Measurements from ENCODE around the gene CTTN. TPM values are rescaled to one million over a fixed set of nuclear protein-coding genes. Genes with fewer than 3 reads are reported as not detected.

CTTN gene
- total RNA-seq, 1 donor from 2014 or later = 33.4 TPM

DNA sequence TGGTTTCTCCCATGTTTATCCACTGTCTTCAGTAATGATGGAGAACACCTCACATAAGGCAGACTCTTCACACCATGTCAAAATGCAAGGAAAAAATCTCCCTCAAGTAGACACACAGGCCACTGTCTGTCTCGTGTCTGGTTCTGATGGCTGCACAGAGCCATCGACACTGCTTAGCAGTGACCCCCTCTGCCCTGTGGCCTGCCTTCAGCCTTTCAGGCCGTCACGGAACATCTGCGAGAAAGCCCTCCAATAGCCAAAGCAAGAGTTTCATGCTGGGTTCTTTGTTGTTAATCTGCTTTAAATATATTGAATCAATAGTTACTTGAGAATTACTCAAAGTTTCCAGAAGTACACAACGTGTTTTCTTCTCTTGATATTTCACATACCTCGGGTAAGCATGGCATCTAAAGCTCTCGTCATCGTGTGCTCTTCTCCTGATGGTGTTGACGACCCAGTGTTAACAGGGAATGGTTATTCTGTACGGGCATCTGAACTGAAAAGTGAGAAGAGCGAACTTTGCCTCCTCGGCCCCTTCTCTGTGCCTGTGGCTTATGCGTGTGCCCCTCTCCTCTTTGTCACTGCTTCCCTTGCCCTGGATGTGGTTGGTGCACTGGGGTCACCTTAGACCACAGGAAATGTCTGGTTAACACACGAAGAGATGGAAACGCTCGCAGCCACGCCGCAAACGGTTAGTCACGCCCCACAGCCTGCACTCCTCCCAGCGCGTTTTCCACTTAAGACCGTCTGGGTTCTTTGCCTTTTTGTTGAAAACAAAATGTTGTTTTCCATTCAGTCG lies 33.4 kb upstream of the CTTN start:
- H3K27me3 Mint-ChIP-seq (ENCODE audit: low read depth) = no peaks in the 10 kb centered on the region

DNA sequence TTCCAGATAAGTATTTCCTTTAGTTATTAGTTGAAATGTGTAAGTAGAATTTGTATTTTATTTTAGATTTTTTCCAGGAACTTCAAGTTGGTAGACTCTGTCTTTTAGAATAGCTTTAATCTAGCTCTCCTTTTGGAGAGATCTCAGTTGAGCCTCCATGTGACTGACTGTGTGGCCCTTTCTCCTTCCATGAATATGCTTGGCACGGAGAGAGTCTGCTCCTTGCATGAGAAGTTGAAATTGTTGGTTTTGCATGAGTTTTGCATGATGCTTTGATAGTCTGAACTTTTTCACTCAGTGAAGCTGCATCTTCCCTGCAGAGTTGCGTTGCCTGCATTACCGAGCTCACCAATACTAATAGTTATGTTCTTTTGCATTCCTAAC lies 32.8 kb upstream of the CTTN start:
- no peaks in the 10 kb centered on the region for H3K9me3 Mint-ChIP-seq
- H3K36me3 Mint-ChIP-seq (ENCODE audit: low read depth) = peaks cover 61% of the 10 kb centered on the region
- peaks cover 31% of the 10 kb centered on the region for H3K4me1 Mint-ChIP-seq (ENCODE audit: low read depth)
- H3K4me3 Mint-ChIP-seq (ENCODE audit: low read depth) = peak overlapping the region; percentile 70
- intact Hi-C loops (cut with micrococcal nuclease) = loop anchor here (1.0 to 10.0 kb wide), 2 partner anchors 33 to 91 kb away; partner anchors contain the start of genes CTTN and PPFIA1
- peak overlapping the region; percentile 94 for H3K27ac Mint-ChIP-seq
- no peaks in the 10 kb centered on the region for H3K27me3 Mint-ChIP-seq (ENCODE audit: low read depth)
- no peak for DNase-seq (ENCODE audit: low spot score)

More for the DNA sequence above, 33.4 kb upstream of the CTTN start:
- Mint-ChIP-seq H3K27ac (peak overlapping the region; percentile 94), H3K36me3 (ENCODE audit: low read depth) (peaks cover 60% of the 10 kb centered on the region), H3K4me3 (ENCODE audit: low read depth) (peak overlapping the region; percentile 70), H3K9me3 (no peaks in the 10 kb centered on the region), H3K4me1 (ENCODE audit: low read depth) (peaks cover 31% of the 10 kb centered on the region)
- DNase-seq (ENCODE audit: low spot score) = peak; percentile 68
- intact Hi-C loops (cut with micrococcal nuclease) = loop anchor here (1.0 to 10.0 kb wide), 2 partner anchors 33 to 90 kb away; partner anchors contain the start of genes CTTN and PPFIA1

DNA sequence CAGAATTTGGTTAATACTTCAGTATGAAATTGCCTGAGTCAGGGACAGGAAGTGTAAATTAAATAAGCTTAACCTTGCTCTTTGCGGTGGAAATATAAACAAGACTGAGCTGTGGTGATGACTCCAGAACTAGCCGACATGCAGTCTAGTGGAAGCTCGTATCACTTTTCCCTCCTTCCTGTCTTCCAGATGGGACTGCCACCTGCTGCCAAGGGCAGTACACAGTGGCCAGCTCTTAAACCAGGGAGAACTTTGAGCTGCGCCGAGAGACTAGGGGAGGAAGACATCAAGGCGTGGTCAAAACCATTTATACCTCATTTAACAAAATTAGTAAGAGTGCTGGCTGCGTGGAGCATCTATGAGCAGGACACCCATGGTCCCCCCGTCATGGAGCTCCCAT lies 31.3 kb upstream of the CTTN start:
- Mint-ChIP-seq H3K9me3 (peaks cover 5% of the 10 kb centered on the region), H3K27ac (no peak overlapping the region), H3K36me3 (ENCODE audit: low read depth) (peaks cover 52% of the 10 kb centered on the region), H3K4me1 (ENCODE audit: low read depth) (peaks cover 31% of the 10 kb centered on the region), H3K4me3 (ENCODE audit: low read depth) (no peak overlapping the region), H3K27me3 (ENCODE audit: low read depth) (no peaks in the 10 kb centered on the region)
- no peak for DNase-seq (ENCODE audit: low spot score)
- intact Hi-C loops (cut with micrococcal nuclease) = loop anchor here (10.0 kb wide), 1 partner anchor 92 kb away; the partner anchor contains the start of gene PPFIA1

DNA sequence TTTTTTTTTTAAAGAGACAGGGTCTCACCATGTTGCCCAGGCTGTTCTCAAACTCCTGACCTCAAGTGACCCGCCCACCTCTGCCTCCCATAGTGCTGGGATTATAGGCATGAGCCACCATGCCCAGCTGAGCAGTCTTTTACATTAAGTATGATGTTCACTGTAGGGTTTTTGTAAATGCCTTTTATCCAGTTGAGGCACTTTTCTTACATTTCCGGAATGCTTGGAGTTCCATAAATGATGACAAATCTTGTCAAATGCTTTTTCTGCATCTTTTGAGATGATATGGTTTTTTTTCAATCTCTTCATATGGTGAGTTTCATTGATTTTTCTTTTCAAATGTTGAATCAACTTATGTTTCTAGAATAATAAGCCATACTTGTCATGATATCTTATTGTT lies 29.4 kb upstream of the CTTN start:
- Mint-ChIP-seq H3K27me3 (ENCODE audit: low read depth) (no peaks in the 10 kb centered on the region), H3K36me3 (ENCODE audit: low read depth) (peaks cover 52% of the 10 kb centered on the region)
- intact Hi-C loops (cut with micrococcal nuclease) = loop anchor here (10.0 kb wide), 1 partner anchor 94 kb away; the partner anchor contains the start of gene PPFIA1

DNA sequence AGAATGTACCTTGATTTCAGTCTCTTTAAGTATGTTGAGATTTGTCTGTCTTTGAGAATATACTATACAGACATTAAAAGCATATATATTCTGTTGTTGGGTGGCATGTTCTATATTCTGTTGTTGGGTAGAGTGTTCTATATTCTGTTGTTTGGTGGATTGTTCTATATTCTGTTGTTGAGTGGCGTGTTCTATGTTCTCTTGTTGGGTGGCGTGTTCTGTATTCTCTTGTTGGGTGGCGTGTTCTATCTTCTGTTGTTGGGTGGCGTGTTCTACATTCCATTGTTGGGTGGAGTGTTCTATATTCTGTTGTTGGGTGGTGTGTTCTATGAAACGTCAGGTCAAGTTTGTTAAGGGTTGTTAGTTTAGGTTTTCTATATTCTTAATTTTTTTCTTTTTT lies 27.1 kb upstream of the CTTN start:
- H3K4me1 Mint-ChIP-seq (ENCODE audit: low read depth) = peaks cover 9% of the 10 kb centered on the region

More for the DNA sequence above, 29.4 kb upstream of the CTTN start:
- Mint-ChIP-seq H3K9me3 (peaks cover 5% of the 10 kb centered on the region), H3K4me3 (ENCODE audit: low read depth) (no peak overlapping the region), H3K4me1 (ENCODE audit: low read depth) (peaks cover 30% of the 10 kb centered on the region), H3K27ac (no peak overlapping the region)
- DNase-seq (ENCODE audit: low spot score) = no peak

DNA sequence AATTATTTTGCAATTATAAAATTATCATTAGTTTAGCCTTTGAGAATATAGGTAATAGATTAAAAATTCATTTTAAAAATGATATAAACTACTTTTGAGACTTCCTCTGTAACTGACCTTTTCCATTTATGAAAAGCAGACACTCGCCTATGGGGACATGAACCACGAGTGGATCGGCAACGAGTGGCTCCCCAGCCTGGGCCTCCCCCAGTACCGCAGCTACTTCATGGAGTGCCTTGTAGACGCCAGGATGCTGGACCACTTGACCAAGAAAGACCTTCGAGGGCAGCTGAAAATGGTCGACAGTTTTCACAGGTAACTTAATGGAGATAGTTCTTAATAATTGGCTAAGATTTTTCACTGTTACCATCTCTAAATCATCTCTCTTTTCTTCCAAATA lies 26.3 kb upstream of the CTTN start:
- Mint-ChIP-seq H3K4me1 (ENCODE audit: low read depth) (peaks cover 3% of the 10 kb centered on the region), H3K4me3 (ENCODE audit: low read depth) (no peak overlapping the region), H3K27me3 (ENCODE audit: low read depth) (no peaks in the 10 kb centered on the region), H3K9me3 (peaks cover 5% of the 10 kb centered on the region), H3K27ac (no peak overlapping the region), H3K36me3 (ENCODE audit: low read depth) (peaks cover 48% of the 10 kb centered on the region)
- DNase-seq (ENCODE audit: low spot score) = no peak
- intact Hi-C loops (cut with micrococcal nuclease) = no loop called here

More for the DNA sequence above, 27.1 kb upstream of the CTTN start:
- intact Hi-C loops (cut with micrococcal nuclease) = no loop called here
- Mint-ChIP-seq H3K36me3 (ENCODE audit: low read depth) (peaks cover 45% of the 10 kb centered on the region), H3K27me3 (ENCODE audit: low read depth) (no peaks in the 10 kb centered on the region), H3K4me3 (ENCODE audit: low read depth) (no peak overlapping the region), H3K9me3 (peaks cover 5% of the 10 kb centered on the region), H3K27ac (no peak overlapping the region)
- DNase-seq (ENCODE audit: low spot score) = no peak

DNA sequence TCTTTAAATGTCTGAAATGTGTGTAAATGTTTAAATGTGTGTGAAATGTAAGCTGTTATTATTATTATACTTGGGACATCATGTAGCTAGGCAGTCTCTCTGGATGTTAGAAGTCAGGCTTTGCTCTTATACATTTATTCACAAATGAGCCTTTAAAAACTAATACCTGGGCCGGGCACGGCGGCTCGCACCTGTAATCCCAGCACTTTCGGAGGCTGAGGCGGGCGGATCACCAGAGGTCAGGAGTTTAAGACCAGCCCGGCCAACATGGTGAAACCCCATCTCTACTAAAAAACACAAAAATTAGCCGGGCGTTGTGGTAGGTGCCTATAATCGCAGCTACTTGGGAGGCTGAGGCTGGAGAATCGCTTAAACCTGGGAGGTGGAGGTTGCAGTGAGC lies 21.7 kb upstream of the CTTN start:
- Mint-ChIP-seq H3K4me1 (ENCODE audit: low read depth) (no peaks in the 10 kb centered on the region), H3K36me3 (ENCODE audit: low read depth) (peaks cover 47% of the 10 kb centered on the region), H3K9me3 (no peaks in the 10 kb centered on the region), H3K27ac (no peak overlapping the region), H3K4me3 (ENCODE audit: low read depth) (no peak overlapping the region), H3K27me3 (ENCODE audit: low read depth) (no peaks in the 10 kb centered on the region)
- no peak for DNase-seq (ENCODE audit: low spot score)
- intact Hi-C loops (cut with micrococcal nuclease) = no loop called here

DNA sequence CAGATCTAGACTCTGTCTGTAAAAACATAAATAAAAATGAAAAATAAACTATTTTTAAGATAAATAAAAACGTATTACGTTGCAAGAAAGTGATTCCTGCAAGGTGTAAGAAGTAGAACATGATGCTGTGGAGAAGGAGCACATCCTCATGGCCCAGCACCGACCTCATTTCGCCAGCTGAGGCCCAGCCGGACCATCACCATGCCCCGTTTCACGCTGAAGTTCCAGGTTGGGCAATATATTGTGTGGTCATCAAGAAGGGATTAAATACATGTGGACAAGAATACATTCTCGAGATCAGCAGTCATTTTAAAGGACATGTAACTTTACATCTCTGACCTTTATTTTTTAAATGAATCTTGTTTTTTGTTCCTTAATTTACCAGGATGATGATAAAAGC lies 20.7 kb upstream of the CTTN start:
- no peak for DNase-seq (ENCODE audit: low spot score)
- no peaks in the 10 kb centered on the region for H3K27me3 Mint-ChIP-seq (ENCODE audit: low read depth)
- H3K36me3 Mint-ChIP-seq (ENCODE audit: low read depth) = peaks cover 45% of the 10 kb centered on the region
- H3K9me3 Mint-ChIP-seq = no peaks in the 10 kb centered on the region
- no peak overlapping the region for H3K27ac Mint-ChIP-seq
- no peaks in the 10 kb centered on the region for H3K4me1 Mint-ChIP-seq (ENCODE audit: low read depth)
- no peak overlapping the region for H3K4me3 Mint-ChIP-seq (ENCODE audit: low read depth)
- intact Hi-C loops (cut with micrococcal nuclease) = no loop called here

DNA sequence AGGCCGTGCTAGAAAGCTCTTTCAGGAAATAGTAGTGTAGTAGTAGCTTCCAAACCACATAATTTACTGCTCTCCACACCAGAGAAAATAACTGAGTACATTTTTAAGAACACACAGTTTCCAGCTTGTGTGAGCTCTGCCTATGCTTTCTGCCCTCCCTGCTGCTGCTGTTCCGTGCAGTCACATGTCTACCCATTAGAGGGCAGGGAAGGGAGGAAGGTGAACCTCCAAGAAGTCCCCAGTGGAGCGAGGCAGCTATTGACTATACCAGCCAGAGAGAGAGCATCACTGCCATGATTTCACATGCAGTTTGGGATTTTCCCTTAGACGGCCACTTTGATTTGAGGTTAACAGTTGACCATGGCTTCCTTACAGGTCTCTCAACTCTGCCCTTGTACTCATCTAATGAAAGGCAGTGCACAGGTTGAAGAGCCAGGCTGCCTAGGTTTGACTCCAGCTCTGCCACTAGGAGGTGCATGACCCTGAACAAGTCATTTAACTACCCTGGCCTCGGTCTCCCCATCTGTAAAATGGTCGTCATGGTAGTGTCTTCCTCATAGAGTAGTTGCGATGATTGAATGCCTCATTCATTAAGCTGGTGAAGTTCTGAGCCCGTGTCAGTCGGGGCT lies 19.7 kb upstream of the CTTN start:
- DNase-seq (ENCODE audit: low spot score) = no peak
- Mint-ChIP-seq H3K4me1 (ENCODE audit: low read depth) (no peaks in the 10 kb centered on the region), H3K4me3 (ENCODE audit: low read depth) (no peak overlapping the region), H3K9me3 (no peaks in the 10 kb centered on the region), H3K27ac (no peak overlapping the region), H3K36me3 (ENCODE audit: low read depth) (peaks cover 38% of the 10 kb centered on the region), H3K27me3 (ENCODE audit: low read depth) (no peaks in the 10 kb centered on the region)
- intact Hi-C loops (cut with micrococcal nuclease) = no loop called here

DNA sequence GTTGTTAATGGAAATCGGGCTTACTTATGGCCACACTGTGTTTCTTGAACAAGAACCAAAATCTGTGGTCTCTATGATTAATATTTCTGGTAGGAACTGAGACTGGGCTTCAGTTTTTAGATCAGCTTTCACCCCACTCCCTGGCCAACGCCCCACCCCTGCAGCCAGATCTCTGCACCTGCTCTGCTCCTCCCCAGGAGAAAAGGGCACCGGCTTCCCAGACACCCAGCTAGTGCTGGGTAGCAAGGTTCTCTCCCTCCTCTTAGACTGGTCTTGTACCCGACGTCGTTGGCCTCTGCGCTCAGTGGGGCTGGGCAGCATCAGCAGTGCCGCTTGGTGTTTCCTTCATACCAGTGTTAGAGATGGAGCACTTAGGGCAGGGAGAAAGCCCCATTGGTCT lies 17.0 kb upstream of the CTTN start:
- Mint-ChIP-seq H3K27ac (no peak overlapping the region), H3K36me3 (ENCODE audit: low read depth) (peaks cover 33% of the 10 kb centered on the region)
- DNase-seq (ENCODE audit: low spot score) = no peak

DNA sequence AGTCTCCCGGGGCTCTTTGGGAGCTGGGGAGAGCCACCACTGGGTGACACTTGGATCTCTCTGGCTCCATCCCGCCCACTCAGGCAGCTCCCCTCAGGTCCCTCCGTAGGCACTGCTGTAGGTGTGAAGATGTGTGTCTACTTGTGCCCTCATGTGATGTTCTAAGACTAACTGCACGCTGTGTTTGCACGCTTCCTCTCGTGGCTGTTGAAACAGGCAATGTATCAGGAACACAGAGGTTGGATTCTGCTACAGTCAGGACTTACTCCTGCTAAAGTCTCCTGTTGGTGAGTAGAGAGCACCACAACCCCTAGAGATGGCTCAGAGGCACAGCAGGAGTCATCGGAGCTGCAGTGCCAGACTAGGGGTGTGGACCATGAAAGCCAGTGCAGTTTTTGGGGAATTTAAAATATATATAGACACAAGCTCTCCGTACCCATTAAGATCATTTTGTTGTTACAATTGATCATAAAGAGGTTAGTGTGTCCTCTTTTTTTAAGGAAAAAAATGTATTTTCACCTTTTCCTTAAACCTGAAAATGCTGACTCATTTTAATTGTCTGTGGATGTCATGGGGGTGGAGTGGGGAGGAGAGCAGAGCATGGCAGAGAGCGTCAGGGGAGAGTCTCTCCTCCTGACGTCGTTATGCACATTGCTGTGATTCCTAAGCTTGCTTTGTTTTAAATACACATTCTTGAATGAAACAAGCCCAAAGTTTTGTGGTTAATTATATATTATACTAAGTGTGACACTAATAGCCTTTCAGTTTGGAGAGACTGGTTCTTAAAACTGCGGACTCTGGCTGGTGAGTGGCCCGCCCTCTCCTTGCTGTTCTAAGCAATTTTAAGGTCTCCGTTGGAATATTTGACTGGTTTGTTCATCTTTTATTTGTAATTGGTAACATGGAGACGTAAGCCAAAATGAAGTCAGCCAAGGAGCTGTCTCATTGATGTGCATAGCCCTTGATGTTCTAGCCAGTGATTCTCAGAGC lies 16.2 kb upstream of the CTTN start:
- Mint-ChIP-seq H3K36me3 (ENCODE audit: low read depth) (peaks cover 27% of the 10 kb centered on the region), H3K27me3 (ENCODE audit: low read depth) (no peaks in the 10 kb centered on the region), H3K4me3 (ENCODE audit: low read depth) (no peak overlapping the region), H3K9me3 (no peaks in the 10 kb centered on the region), H3K27ac (no peak overlapping the region), H3K4me1 (ENCODE audit: low read depth) (no peaks in the 10 kb centered on the region)
- intact Hi-C loops (cut with micrococcal nuclease) = no loop called here
- no peak for DNase-seq (ENCODE audit: low spot score)

More for the DNA sequence above, 17.0 kb upstream of the CTTN start:
- Mint-ChIP-seq H3K4me3 (ENCODE audit: low read depth) (no peak overlapping the region), H3K9me3 (no peaks in the 10 kb centered on the region), H3K4me1 (ENCODE audit: low read depth) (no peaks in the 10 kb centered on the region), H3K27me3 (ENCODE audit: low read depth) (no peaks in the 10 kb centered on the region)
- intact Hi-C loops (cut with micrococcal nuclease) = no loop called here

All from activated T-helper 2 cell treated with anti-CD3 and anti-CD28 coated beads, Interferon-gamma antibody, Interleukin-2, Interleukin-4, amounts not matched to agents 10 μg/mL and 5 μg/mL and 100 μg/mL, durations not matched to agents 14 hours and 24 hours and 36 hours (primary cell).